Chondrocyte (in vitro differentiated cells): ENCODE results near the gene TMBIM6. TPM values are rescaled to one million over a fixed set of nuclear protein-coding genes. Genes with fewer than 3 reads are reported as not detected.

Experiments
- DNase-seq: peaks from one replicate; pipeline ENCODE4 v3.0.0; 2021; ENCODE audit warnings: mixed read lengths, low spot score
- H3K27ac Mint-ChIP-seq: one replicate; pipeline ENCODE4 v1.8.0; 2021; ENCODE audit warnings: mild to moderate bottlenecking, moderate library complexity, mixed read lengths; ENCODE audit not compliant: unreplicated experiment
- H3K27me3 Mint-ChIP-seq: 2 replicates; pipeline ENCODE4 v1.8.0; 2021; ENCODE audit warnings: low read depth, mixed read lengths
- H3K36me3 Mint-ChIP-seq: 2 replicates; pipeline ENCODE4 v1.8.0; 2021; ENCODE audit warnings: low read depth, mixed read lengths
- H3K4me1 Mint-ChIP-seq: 2 replicates; pipeline ENCODE4 v1.8.0; 2021; ENCODE audit warnings: low read depth, mild to moderate bottlenecking, mixed read lengths
- H3K4me3 Mint-ChIP-seq: one replicate; pipeline ENCODE4 v1.8.0; 2021; ENCODE audit warnings: mild to moderate bottlenecking, moderate library complexity, mixed read lengths; ENCODE audit not compliant: unreplicated experiment
- H3K9me3 Mint-ChIP-seq: 2 replicates; pipeline ENCODE4 v1.8.0; 2021; ENCODE audit warnings: low read depth, mixed read lengths
- total RNA-seq: library from RNA; stranded (reverse); gene quantifications from 3 replicates; pipeline ENCODE4 v1.2.1, GENCODE V29; 2021
- TF ChIP-seq, protein P1 (sequence below): fragments of 200-600 bp; sonication (generic); IDR thresholded peaks from 2 replicates; pipeline ENCODE4 v1.5.0; 2021; ENCODE audit warnings: antibody characterized with exemption, mild to moderate bottlenecking, moderate library complexity

Gene TMBIM6
- total RNA-seq, 1 donor from 2014 or later = 344 TPM

DNA sequence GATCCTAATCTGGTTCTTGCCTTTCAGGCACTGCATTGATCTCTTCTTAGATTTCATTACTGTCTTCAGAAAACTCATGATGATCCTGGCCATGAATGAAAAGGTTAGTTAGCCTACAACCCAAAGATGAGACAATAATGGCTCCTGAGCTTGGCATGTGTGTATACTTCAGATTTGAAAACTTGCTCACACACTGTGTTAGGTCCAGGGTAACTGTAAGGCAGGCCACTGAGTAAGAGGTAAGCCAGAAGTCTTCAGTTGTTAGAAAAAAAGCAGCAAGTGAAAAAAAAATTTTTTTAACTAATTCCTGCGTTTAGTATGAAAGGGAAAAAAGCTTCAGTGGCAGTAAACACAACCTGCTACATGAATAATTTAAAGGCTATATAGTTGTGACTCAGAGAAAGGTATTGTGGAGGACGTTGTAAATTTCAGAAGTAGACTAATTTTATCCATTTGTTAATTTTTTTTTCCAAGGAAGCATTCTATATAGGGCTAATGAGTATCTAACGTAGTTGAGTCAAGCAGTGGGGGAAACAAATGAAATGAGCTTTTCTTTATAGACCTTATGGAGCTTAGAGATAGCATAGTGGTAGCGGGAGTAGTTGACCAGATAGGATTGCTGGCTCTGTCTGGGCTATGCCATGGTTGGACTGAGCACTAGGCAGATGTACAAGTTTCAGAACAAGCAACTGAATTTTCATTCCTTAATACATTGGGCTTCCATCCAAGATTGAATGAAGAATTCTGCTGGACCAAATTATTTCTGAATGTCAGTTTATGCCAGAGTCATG is 20.5 kb downstream of the TMBIM6 start:
- H3K4me1 Mint-ChIP-seq = no peaks in the 10 kb centered on the region
- DNase-seq = no peak
- no peaks in the 10 kb centered on the region for H3K9me3 Mint-ChIP-seq
- TF ChIP-seq, protein P1, sequence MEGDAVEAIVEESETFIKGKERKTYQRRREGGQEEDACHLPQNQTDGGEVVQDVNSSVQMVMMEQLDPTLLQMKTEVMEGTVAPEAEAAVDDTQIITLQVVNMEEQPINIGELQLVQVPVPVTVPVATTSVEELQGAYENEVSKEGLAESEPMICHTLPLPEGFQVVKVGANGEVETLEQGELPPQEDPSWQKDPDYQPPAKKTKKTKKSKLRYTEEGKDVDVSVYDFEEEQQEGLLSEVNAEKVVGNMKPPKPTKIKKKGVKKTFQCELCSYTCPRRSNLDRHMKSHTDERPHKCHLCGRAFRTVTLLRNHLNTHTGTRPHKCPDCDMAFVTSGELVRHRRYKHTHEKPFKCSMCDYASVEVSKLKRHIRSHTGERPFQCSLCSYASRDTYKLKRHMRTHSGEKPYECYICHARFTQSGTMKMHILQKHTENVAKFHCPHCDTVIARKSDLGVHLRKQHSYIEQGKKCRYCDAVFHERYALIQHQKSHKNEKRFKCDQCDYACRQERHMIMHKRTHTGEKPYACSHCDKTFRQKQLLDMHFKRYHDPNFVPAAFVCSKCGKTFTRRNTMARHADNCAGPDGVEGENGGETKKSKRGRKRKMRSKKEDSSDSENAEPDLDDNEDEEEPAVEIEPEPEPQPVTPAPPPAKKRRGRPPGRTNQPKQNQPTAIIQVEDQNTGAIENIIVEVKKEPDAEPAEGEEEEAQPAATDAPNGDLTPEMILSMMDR = no peak
- peaks cover 59% of the 10 kb centered on the region for H3K36me3 Mint-ChIP-seq
- no peak overlapping the region for H3K27ac Mint-ChIP-seq
- H3K4me3 Mint-ChIP-seq = no peak overlapping the region
- H3K27me3 Mint-ChIP-seq = no peaks in the 10 kb centered on the region

DNA sequence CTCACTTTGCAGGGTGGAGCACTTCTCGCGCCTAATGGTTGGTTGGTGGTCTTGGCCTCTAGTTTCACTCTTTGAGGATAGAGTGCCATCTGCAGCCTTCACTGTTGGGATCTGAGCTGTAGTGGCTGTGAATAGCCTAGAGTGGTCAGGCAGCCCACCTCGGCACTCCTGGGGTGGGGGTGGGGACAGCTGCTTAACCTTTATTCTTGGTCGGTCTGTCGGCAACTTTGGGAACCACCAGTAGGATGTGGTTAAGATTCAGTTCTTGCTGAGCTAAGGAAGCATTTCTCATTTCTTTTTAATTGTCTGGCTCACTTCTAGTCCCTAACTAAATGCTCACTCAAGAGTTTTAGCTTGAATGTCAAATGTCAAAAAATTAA is 21.1 kb downstream of the TMBIM6 start:
- H3K4me1 Mint-ChIP-seq = no peaks in the 10 kb centered on the region
- TF ChIP-seq, protein P1 = no peak
- no peaks in the 10 kb centered on the region for H3K9me3 Mint-ChIP-seq
- H3K27ac Mint-ChIP-seq = no peak overlapping the region
- peaks cover 54% of the 10 kb centered on the region for H3K36me3 Mint-ChIP-seq
- DNase-seq = no peak
- H3K4me3 Mint-ChIP-seq = no peak overlapping the region
- H3K27me3 Mint-ChIP-seq = no peaks in the 10 kb centered on the region

GRCh38 chr12:49763006-49763591 is 21.7 kb downstream of the TMBIM6 start:
- Mint-ChIP-seq H3K27me3 (no peaks in the 10 kb centered on the region), H3K36me3 (peaks cover 50% of the 10 kb centered on the region), H3K9me3 (no peaks in the 10 kb centered on the region), H3K27ac (peak overlapping the region; percentile 59), H3K4me3 (no peak overlapping the region), H3K4me1 (no peaks in the 10 kb centered on the region)
- TF ChIP-seq, protein P1 = peak; percentile 83
- DNase-seq = no peak

DNA sequence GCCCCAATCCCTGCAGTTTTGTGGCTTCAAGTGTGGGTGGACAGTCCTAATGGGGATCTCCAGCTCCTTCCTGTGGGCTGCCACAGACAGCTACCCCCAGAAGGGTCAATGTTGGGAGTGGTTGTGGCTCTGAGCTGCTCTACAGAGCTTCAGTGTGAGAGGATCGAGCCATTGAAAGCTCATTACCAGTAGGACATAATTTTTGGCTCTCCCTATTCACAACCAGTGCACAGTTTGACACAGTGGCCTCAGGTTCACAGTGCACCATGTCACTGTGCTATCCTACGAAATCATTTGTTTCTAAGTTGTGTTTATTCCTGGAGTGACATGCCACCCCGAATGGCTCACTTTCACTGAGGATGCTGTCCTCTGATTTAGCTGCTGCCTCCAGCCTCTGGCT is 22.8 kb downstream of the TMBIM6 start:
- H3K36me3 Mint-ChIP-seq = peaks cover 39% of the 10 kb centered on the region
- no peaks in the 10 kb centered on the region for H3K27me3 Mint-ChIP-seq
- no peak overlapping the region for H3K4me3 Mint-ChIP-seq
- DNase-seq = no peak
- TF ChIP-seq, protein P1 = no peak
- H3K9me3 Mint-ChIP-seq = no peaks in the 10 kb centered on the region
- no peak overlapping the region for H3K27ac Mint-ChIP-seq
- H3K4me1 Mint-ChIP-seq = no peaks in the 10 kb centered on the region

- Mint-ChIP-seq H3K36me3 (peaks cover 37% of the 10 kb centered on the region), H3K4me3 (no peak overlapping the region), H3K27ac (no peak overlapping the region)
Observed at GRCh38 chr12:49766115-49766455, 24.7 kb downstream of the TMBIM6 start.

More at GRCh38 chr12:49766115-49766455, 24.7 kb downstream of the TMBIM6 start:
- Mint-ChIP-seq H3K9me3 (no peaks in the 10 kb centered on the region), H3K4me1 (no peaks in the 10 kb centered on the region), H3K27me3 (no peaks in the 10 kb centered on the region)
- TF ChIP-seq, protein P1 = no peak
- DNase-seq = no peak
